H1 (cell line): Measurements from ENCODE around the gene CLCNKB.

Experiments
- CTCF ChIP-seq, 3 experiments: IDR thresholded peaks; 1 replicate in 2 of 3; 2 replicates in 1 of 3; pipeline versions ENCODE4 v1.5.1 to v1.6.1; 2011; ENCODE audit warnings: low read length in 3 of 3, mild to moderate bottlenecking in 3 of 3, inconsistent platforms in 2 of 3, low read depth in 1 of 3, moderate library complexity in 1 of 3; ENCODE audit not compliant: insufficient read depth in 1 of 3; ENCODE audit errors: control extremely low read depth in 1 of 3
- EP300 ChIP-seq, 2 experiments: IDR thresholded peaks; 1 replicate in 1 of 2; 2 replicates in 1 of 2; pipeline ENCODE4 v1.6.1; 2011 to 2012; ENCODE audit warnings: low read depth in 2 of 2, low read length in 2 of 2, mild to moderate bottlenecking in 2 of 2, borderline replicate concordance in 1 of 2, inconsistent platforms in 1 of 2, moderate library complexity in 1 of 2
- JUN ChIP-seq: IDR thresholded peaks from 2 replicates; pipeline ENCODE4 v1.6.1; 2011; ENCODE audit warnings: low read depth, mild to moderate bottlenecking, improper control_type of control experiment, low read length
- POLR2A ChIP-seq, 2 experiments: IDR thresholded peaks; 1 replicate in 1 of 2; 2 replicates in 1 of 2; pipeline ENCODE4 v1.6.1; 2011; ENCODE audit warnings: low read depth in 2 of 2, low read length in 2 of 2, mild to moderate bottlenecking in 2 of 2; ENCODE audit errors: control extremely low read depth in 1 of 2
- POLR2AphosphoS5 ChIP-seq: IDR thresholded peaks from 2 replicates; pipeline ENCODE4 v1.6.1; 2011; ENCODE audit warnings: low read depth, low read length
- TAF1 ChIP-seq: IDR thresholded peaks from 2 replicates; pipeline ENCODE4 v1.6.1; 2011; ENCODE audit warnings: mild to moderate bottlenecking, low read depth, low read length

- no peak for TF ChIP-seq CTCF (IDR thresholded peaks at IDR 0.05; ENCODE audit: control extremely low read depth in 1 of 3, insufficient read depth in 1 of 3, low read depth in 1 of 3, low read length in 3 of 3)
- TF ChIP-seq EP300 (IDR thresholded peaks at IDR 0.05; ENCODE audit: borderline replicate concordance in 1 of 2, low read depth in 2 of 2, low read length in 2 of 2): no peak
- TF ChIP-seq POLR2A (IDR thresholded peaks at IDR 0.05; ENCODE audit: control extremely low read depth in 1 of 2, low read depth in 2 of 2, low read length in 2 of 2): no peak
- TF ChIP-seq JUN: no peak
- TF ChIP-seq POLR2AphosphoS5: no peak
- no peak for TF ChIP-seq TAF1
Measured at GRCh38 chr1:16091296-16091695, 47.7 kb downstream of the CLCNKB start.
